ENCODE measurements around the gene ABTB2. TPM values are rescaled to one million over a fixed set of nuclear protein-coding genes. Genes with fewer than 3 reads are reported as not detected.
A peak's percentile ranks its signal among the peaks of the same experiment; 100 is the strongest.

ABTB2 gene
- polyA plus RNA-seq, 1 experiment: 6.3 TPM

- Histone ChIP-seq H3K4me3 (ENCODE audit: low read depth, low read length) (no peak overlapping the region), H3K36me3 (ENCODE audit: control insufficient read depth, insufficient read depth, low read length) (no peaks in the 10 kb centered on the region), H3K27me3 (ENCODE audit: control insufficient read depth, insufficient read depth, low read length) (0 out of 2 replicates have a peak, but pooled peaks cover 1% of the 10 kb centered on the region)
- ChIA-PET CTCF (interaction anchor here (1.0 kb wide), 2 partner anchors 10 to 384 kb away, joined by 3 read pairs; no protein-coding TSS in a partner anchor), POLR2A (no interaction called here)
- no peak for TF ChIP-seq CTCF (IDR thresholded peaks at IDR 0.05; ENCODE audit: insufficient read depth, low read depth, low read length)
- no peak for DNase-seq (ENCODE audit: low read depth)
These were observed 22.9 kb upstream of the ABTB2 start for GRCh38 chr11:34380696-34381095.

- no peak for DNase-seq (ENCODE audit: low read depth)
- no peak overlapping the region for H3K4me3 ChIP-seq (ENCODE audit: low read depth, low read length)
- H3K36me3 ChIP-seq (ENCODE audit: control insufficient read depth, insufficient read depth, low read length): no peaks in the 10 kb centered on the region
- H3K27me3 ChIP-seq (ENCODE audit: control insufficient read depth, insufficient read depth, low read length): 0 out of 2 replicates have a peak, but pooled peaks cover 1% of the 10 kb centered on the region
- ChIA-PET CTCF (no interaction called here), POLR2A (interaction anchor here (0.6 kb wide), 1 partner anchor 50 kb away, joined by 12 read pairs; no protein-coding TSS in a partner anchor)
- no peak for TF ChIP-seq CTCF (IDR thresholded peaks at IDR 0.05; ENCODE audit: insufficient read depth, low read depth, low read length)
These were observed 21.7 kb upstream of the ABTB2 start for GRCh38 chr11:34379539-34379938.

- Histone ChIP-seq H3K27me3 (ENCODE audit: control insufficient read depth, insufficient read depth, low read length) (0 out of 2 replicates have a peak, but pooled peaks cover under 1% of the 10 kb centered on the region), H3K4me3 (ENCODE audit: low read depth, low read length) (no peak overlapping the region), H3K36me3 (ENCODE audit: control insufficient read depth, insufficient read depth, low read length) (no peaks in the 10 kb centered on the region)
- no peak for DNase-seq (ENCODE audit: low read depth)
- POLR2A ChIA-PET: interaction anchor here (0.6 kb wide), 1 partner anchor 50 kb away, joined by 12 read pairs; no protein-coding TSS in a partner anchor
- CTCF ChIA-PET: no interaction called here
- TF ChIP-seq CTCF (IDR thresholded peaks at IDR 0.05; ENCODE audit: insufficient read depth, low read depth, low read length): no peak
These were observed 21.3 kb upstream of the ABTB2 start for GRCh38 chr11:34379079-34379478.

- Histone ChIP-seq H3K36me3 (ENCODE audit: control insufficient read depth, insufficient read depth, low read length) (no peaks in the 10 kb centered on the region), H3K4me3 (ENCODE audit: low read depth, low read length) (no peak overlapping the region), H3K27me3 (ENCODE audit: control insufficient read depth, insufficient read depth, low read length) (no peaks in the 10 kb centered on the region)
- TF ChIP-seq CTCF (IDR thresholded peaks at IDR 0.05; ENCODE audit: insufficient read depth, low read depth, low read length): no peak
- CTCF ChIA-PET: no interaction called here
- DNase-seq (ENCODE audit: low read depth): no peak
- POLR2A ChIA-PET: no interaction called here
These were observed 15.9 kb upstream of the ABTB2 start for GRCh38 chr11:34373727-34374126.

- Histone ChIP-seq H3K4me3 (ENCODE audit: low read depth, low read length) (no peak overlapping the region), H3K36me3 (ENCODE audit: control insufficient read depth, insufficient read depth, low read length) (no peaks in the 10 kb centered on the region), H3K27me3 (ENCODE audit: control insufficient read depth, insufficient read depth, low read length) (peaks cover 3% of the 10 kb centered on the region)
- no peak for DNase-seq (ENCODE audit: low read depth)
- POLR2A ChIA-PET: interaction anchor here (0.6 kb wide), 1 partner anchor 92 kb away, joined by 3 read pairs; no protein-coding TSS in a partner anchor
- TF ChIP-seq CTCF (IDR thresholded peaks at IDR 0.05; ENCODE audit: insufficient read depth, low read depth, low read length): peak; percentile 28; the same call in 1 of the 2 replicates
- CTCF ChIA-PET: interaction anchor here (1.0 to 3.0 kb wide), 6 partner anchors 59 to 201 kb away, joined by 3 to 36 read pairs (median 6); no protein-coding TSS in a partner anchor
These were observed 8.7 kb upstream of the ABTB2 start for GRCh38 chr11:34366522-34366921.

All from BJ (cell line).